Measurements from ENCODE around the gene SLC1A7. TPM values are rescaled to one million over a fixed set of nuclear protein-coding genes. Genes with fewer than 3 reads are reported as not detected.

SLC1A7 gene
- total RNA-seq, 1 donor from 2014 or later: not detected

DNA sequence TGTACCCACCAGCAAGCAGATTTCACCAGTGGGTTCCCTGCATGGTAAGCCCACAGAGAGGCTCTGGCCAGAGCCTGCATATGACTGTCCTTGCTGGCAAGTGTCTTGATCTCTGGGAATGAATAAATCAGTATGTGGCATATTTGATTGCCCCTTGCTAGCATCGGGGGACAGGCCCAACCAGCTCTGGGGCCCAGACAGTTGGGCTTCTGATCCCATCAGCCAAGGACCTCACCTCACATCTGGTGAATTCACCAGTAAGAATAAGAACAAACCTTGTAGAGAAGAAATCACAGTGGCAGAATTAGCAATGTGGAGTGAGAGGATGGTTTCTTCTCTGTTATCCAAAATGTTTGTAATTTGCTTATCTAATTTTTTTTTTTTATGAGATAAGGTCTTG lies 15.9 kb downstream of the SLC1A7 start:
- FAIRE-seq: no peak
- H3K27me3 ChIP-seq (ENCODE audit: control insufficient read depth, insufficient read depth, low read length): peaks cover 3% of the 10 kb centered on the region

DNA sequence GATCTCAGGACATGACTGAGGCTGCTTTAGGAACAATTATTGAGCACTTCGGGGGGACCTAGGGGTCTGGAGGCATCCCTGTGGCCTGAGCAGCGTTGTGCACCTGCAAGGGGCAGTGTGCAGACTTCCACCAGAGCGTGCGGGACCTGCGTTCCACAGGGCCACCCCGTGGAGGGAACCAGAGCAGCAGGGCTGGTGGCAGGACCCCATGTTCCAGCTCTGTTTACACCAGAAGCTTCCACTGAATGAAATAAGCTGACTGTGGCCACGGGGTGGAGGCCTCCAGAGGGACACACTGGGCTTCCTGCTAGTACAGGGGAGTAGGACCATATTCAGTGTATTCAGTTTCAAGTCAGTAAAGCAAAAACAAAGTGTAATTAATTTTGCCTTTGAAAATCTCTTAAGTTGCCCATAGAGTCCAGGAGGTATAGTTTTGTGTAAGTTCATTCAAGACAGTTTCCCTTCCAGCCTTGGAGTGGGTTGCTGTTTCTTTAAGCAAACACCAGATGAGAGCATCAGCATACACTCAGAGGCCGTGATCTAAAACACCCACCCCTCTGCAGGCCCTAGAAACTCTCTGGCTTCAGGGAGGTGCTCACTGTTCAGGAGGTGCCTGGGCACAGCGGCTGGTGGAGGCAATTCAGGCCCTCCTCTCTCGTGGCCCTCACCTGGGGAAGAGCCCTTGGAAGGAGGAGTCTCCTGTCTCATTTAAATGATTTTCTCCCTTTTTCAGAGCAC lies 16.6 kb downstream of the SLC1A7 start:
- no peaks in the 10 kb centered on the region for H3K36me3 ChIP-seq (ENCODE audit: control insufficient read depth, insufficient read depth, low read length)
- DNase-seq (ENCODE audit: low read depth) (no peak), FAIRE-seq (no peak)
- TF ChIP-seq, protein P1, sequence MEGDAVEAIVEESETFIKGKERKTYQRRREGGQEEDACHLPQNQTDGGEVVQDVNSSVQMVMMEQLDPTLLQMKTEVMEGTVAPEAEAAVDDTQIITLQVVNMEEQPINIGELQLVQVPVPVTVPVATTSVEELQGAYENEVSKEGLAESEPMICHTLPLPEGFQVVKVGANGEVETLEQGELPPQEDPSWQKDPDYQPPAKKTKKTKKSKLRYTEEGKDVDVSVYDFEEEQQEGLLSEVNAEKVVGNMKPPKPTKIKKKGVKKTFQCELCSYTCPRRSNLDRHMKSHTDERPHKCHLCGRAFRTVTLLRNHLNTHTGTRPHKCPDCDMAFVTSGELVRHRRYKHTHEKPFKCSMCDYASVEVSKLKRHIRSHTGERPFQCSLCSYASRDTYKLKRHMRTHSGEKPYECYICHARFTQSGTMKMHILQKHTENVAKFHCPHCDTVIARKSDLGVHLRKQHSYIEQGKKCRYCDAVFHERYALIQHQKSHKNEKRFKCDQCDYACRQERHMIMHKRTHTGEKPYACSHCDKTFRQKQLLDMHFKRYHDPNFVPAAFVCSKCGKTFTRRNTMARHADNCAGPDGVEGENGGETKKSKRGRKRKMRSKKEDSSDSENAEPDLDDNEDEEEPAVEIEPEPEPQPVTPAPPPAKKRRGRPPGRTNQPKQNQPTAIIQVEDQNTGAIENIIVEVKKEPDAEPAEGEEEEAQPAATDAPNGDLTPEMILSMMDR (IDR thresholded peaks at IDR 0.05; ENCODE audit: insufficient read depth, low read length, severe bottlenecking): no peak
- peaks cover 3% of the 10 kb centered on the region for H3K27me3 ChIP-seq (ENCODE audit: control insufficient read depth, insufficient read depth, low read length)
- no peak overlapping the region for H3K4me3 ChIP-seq (ENCODE audit: low read depth, low read length)

More for the DNA sequence above, 15.9 kb downstream of the SLC1A7 start:
- no peak for DNase-seq (ENCODE audit: low read depth)
- H3K36me3 ChIP-seq (ENCODE audit: control insufficient read depth, insufficient read depth, low read length): no peaks in the 10 kb centered on the region
- TF ChIP-seq, protein P1 (IDR thresholded peaks at IDR 0.05; ENCODE audit: insufficient read depth, low read length, severe bottlenecking): no peak
- no peak overlapping the region for H3K4me3 ChIP-seq (ENCODE audit: low read depth, low read length)

DNA sequence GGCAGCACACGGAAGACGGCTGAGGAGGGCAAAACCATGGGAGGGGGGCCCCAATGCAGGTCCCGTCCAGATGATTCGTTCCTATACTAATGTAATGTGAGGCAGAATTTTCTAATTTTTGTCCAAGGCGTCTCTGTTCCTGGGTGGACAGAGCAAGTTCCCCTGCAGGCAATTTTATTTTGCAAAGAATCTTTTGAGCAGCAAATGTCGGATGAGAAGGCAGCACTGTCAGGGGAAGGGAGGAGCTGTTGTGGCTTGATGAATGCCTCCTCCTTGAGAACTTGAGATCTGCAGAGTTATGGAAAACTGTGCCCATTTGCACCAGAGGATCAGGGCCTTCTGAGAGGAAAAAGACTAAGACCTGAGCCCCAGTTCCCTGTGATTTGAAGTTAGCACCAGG lies 17.3 kb downstream of the SLC1A7 start:
- TF ChIP-seq, protein P1 (IDR thresholded peaks at IDR 0.05; ENCODE audit: insufficient read depth, low read length, severe bottlenecking): no peak
- no peak for FAIRE-seq
- Histone ChIP-seq H3K27me3 (ENCODE audit: control insufficient read depth, insufficient read depth, low read length) (peaks cover 3% of the 10 kb centered on the region), H3K4me3 (ENCODE audit: low read depth, low read length) (no peak overlapping the region), H3K36me3 (ENCODE audit: control insufficient read depth, insufficient read depth, low read length) (no peaks in the 10 kb centered on the region)
- no peak for DNase-seq (ENCODE audit: low read depth)

DNA sequence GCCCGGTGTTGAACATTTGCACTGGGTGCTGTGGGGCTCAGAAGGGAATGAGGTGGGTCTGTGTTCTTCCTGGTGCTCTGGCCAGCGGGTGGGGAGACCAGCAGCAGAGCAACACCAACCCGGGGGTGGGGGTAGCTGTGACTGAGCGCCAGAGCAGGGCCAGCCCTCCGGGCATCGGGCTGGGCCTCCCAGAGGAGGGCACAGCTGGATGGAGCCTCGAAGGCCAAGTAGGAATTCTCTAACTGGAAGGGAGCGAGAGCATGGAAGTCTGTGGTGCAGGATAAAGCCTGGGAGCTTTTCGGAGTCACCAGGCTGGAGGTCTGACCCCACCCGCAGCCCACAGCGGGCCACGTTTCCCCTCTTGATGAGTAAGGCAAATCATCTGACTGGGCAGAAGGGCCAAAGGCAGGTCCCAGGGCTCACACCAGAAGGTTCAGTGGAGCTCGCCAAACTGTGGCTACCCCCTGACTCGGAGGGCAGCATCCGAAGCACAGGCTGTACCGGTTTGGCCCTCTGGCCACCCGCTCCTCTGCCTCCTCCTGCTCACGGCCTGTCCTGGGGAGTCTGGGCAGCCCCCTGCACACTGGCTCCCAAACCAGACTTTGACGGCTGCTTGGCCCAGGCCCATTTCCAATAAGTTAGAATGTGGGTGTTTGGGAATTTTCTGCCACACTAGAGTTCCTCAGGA lies 18.8 kb downstream of the SLC1A7 start:
- DNase-seq (ENCODE audit: low read depth) (no peak), FAIRE-seq (no peak)
- H3K4me3 ChIP-seq (ENCODE audit: low read depth, low read length): no peak overlapping the region
- H3K36me3 ChIP-seq (ENCODE audit: control insufficient read depth, insufficient read depth, low read length): no peaks in the 10 kb centered on the region
- H3K27me3 ChIP-seq (ENCODE audit: control insufficient read depth, insufficient read depth, low read length): peaks cover 3% of the 10 kb centered on the region
- TF ChIP-seq, protein P1 (IDR thresholded peaks at IDR 0.05; ENCODE audit: insufficient read depth, low read length, severe bottlenecking): no peak

DNA sequence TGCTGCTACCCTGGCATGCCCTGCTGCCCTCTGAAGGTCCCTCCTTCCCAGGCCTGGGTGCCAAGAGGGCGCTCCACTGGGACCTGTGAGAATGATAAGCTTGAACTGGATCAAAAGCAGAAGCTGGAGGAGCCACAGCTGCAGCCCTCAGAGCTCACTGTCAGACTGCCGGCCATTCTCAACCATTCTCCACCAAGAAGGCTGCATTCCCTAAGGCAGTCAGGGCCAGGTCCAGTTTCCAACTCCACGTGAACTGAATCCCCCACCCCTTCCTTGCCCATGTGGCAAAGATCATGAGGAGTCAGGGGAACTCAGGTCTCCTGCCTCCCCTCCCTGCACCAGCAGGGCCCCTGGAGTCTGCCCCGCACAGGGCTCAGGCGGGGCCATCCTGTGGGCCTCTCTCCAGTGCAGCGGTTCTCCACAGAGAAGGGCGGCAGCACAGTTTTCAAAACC lies 19.5 kb downstream of the SLC1A7 start:
- DNase-seq (ENCODE audit: low read depth) (no peak), FAIRE-seq (no peak)
- Histone ChIP-seq H3K27me3 (ENCODE audit: control insufficient read depth, insufficient read depth, low read length) (peaks cover 3% of the 10 kb centered on the region), H3K36me3 (ENCODE audit: control insufficient read depth, insufficient read depth, low read length) (no peaks in the 10 kb centered on the region), H3K4me3 (ENCODE audit: low read depth, low read length) (no peak overlapping the region)
- TF ChIP-seq, protein P1 (IDR thresholded peaks at IDR 0.05; ENCODE audit: insufficient read depth, low read length, severe bottlenecking): no peak
